WI38 (cell line): ENCODE data around the gene MAP3K5.
"Not testable (repeated sequence)": the region's sequence is repeated elsewhere in the genome, so short reads cannot be mapped to it uniquely, and the experiment has no call there.

Experiments used
- H3K4me3 ChIP-seq: 2 replicates; pipeline ENCODE4 v1.5.1; 2011; ENCODE audit warnings: low read depth, mild to moderate bottlenecking, control low read depth, low read length
- TF ChIP-seq, protein P1 (sequence below): IDR thresholded peaks from 2 replicates; pipeline ENCODE4 v1.5.1; 2012; ENCODE audit warnings: low read depth, mild to moderate bottlenecking, control low read depth, low read length

MAP3K5 gene

DNA sequence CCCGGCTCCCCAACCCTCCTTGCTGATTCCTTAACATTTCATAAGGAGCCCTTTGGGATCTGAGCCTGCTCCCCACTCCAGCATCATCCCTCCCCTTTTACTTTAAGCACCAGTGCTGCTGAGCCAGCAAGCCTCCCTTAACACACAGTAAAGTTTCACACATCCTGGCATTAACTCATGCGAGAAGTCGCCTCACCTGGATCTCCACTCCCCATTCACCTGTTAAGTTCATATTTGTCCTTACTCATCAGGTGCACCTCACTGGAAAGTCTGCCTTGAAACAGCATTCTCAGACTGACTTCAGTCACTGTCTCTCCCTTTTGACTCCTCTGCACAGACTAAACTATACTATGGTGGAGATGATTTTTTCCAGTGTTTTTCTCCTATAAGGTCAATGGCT lies 194.2 kb downstream of the MAP3K5 start:
- no peak overlapping the region for H3K4me3 ChIP-seq

DNA sequence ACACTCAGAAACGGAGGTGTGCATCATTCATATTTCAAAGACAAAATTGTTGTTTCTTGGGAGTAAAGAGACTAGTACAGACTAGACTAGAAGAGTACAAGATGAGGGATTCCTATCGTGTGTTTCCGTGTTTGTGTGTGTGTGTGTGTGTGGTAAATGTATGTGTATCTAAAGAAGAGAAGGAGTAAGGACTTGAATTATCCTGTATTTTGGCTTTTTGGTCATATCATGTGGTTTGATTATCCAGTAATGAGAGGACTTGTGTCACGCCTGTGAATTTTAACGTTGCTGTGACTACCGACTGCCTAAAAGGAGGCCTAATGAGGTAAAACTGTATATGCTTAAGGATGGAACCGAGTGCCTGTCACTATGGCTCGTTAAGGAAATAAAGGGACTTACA lies 197.6 kb downstream of the MAP3K5 start:
- H3K4me3 ChIP-seq = peak overlapping the region; percentile 49
- TF ChIP-seq, protein P1, sequence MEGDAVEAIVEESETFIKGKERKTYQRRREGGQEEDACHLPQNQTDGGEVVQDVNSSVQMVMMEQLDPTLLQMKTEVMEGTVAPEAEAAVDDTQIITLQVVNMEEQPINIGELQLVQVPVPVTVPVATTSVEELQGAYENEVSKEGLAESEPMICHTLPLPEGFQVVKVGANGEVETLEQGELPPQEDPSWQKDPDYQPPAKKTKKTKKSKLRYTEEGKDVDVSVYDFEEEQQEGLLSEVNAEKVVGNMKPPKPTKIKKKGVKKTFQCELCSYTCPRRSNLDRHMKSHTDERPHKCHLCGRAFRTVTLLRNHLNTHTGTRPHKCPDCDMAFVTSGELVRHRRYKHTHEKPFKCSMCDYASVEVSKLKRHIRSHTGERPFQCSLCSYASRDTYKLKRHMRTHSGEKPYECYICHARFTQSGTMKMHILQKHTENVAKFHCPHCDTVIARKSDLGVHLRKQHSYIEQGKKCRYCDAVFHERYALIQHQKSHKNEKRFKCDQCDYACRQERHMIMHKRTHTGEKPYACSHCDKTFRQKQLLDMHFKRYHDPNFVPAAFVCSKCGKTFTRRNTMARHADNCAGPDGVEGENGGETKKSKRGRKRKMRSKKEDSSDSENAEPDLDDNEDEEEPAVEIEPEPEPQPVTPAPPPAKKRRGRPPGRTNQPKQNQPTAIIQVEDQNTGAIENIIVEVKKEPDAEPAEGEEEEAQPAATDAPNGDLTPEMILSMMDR = no peak

More for the DNA sequence above, 194.2 kb downstream of the MAP3K5 start:
- TF ChIP-seq, protein P1 = no peak

DNA sequence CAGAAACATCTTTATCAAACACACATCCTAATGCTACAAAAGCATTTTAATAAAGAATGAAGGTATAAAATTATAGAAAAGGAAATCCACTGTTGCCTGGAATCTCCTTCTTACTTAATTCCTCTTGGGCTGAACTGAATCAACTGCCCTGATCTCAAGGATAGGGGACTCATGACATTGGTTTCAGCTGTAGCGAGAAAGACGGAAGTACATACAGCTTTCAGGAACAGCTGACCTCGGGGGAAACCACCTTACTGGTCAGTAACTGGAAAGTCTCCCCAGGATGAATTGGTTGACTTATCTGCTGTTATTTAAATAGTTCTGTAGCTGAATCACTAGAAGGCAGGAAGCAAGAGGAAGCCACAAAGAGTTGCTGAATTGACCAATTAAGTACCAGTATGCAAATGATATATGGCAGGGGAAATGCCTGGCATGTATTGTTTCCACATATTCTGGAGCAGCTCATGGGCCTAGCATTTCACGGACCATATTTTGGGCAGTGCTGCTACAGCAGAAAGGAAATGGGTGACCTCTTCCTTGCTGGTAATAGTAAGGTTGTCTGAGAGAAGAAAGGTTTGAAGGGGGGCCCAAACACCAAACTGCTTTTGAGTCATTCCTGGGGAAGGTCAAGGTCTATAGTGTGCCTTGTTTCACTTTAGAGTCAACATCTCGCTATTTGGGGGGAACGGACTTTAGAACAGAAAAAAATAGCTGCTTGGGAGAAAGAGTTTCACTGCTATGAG lies 198.4 kb downstream of the MAP3K5 start:
- peak overlapping the region; percentile 49 for H3K4me3 ChIP-seq
- TF ChIP-seq, protein P1 = no peak

DNA sequence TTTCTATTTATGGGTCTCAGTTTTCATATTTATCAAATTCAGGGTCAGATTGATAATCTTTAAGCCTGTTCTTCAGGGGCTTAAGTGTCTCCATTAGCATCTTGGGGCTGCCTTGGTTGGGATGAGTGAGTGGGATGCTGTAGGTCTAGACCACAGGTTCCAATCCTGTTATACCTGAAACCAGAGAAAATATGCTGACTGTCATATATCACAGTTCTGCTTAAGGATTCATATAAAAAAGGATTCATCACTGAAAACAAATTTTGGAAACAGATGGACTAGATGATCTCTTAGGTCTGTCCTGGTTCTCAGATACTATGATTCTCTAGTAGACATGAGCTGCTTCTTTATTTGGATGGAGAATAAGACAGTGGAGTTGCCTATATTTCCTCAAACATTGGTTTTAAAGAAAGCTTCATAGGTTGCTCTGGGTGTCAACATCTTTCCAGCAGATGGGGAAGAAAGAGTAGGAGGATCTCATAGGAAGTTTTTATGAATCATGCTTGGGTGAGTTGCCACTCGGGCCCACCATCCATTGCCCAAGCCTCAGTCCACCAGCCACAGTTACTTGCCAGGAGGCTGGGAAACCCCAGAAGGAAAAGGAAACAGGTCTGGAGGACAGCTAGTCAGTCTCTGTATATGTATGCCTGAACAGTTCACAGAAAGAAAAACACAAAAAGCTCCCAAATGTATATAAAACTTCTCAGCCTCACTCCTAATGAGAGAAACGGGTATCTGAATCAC lies 199.2 kb downstream of the MAP3K5 start:
- TF ChIP-seq, protein P1 = no peak
- no peak overlapping the region for H3K4me3 ChIP-seq

DNA sequence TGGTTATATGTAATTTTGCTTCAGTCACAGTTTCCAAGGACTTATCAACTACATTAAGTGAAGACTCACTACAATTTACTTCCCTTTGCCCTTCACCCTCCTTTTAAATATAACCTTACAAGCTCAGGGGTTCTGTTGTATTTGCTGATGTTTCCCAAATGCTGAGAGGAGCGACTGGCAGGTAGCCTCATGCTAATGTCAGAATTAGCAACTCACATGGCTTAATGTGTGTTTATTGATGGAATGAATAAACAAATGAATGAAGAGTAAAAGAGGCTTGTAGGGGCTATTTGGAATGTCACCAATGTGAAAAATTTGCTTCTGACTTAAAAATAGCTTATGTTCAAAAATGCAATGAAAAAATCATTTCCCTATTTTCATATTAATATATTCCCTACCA lies 200.7 kb downstream of the MAP3K5 start:
- TF ChIP-seq, protein P1 = no peak
- H3K4me3 ChIP-seq = no peak overlapping the region

DNA sequence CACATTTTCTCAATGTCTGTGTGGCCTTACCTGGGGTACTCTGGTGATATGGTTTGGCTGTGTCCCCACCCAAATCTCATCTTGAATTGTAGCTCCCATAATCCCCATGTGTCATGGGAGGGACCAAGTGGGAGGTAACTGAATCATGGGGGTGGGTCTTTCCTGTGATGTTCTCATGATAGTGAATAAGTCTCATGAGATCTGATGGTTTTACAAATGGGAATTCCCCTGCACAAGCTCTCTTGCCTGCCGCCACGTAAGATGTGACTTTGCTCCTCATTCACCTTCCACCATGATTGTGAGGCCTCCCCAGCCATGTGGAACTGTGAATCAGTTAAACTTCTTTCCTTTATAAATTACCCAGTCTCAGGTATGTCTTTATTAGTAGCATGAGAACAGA lies 201.4 kb downstream of the MAP3K5 start:
- H3K4me3 ChIP-seq = not testable (repeated sequence)

DNA sequence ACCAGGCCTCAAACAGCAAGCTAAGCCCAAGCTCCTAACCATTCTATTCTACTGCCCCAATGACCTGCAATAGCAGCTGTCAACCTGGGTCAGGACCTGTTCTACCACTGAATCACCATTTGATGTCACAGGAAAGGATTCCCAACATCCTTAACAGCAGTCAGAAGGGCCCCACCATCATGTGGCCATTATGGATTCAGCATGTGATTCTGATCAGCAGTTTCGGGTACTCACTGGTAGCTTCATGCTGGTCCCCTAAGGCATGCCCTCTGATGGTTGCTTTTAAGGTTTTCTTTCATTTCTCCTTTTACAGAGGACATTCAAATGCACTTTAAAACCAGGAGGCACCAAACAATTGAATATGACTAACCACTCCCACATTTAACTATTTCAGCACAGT lies 204.8 kb downstream of the MAP3K5 start:
- TF ChIP-seq, protein P1 = no peak
- H3K4me3 ChIP-seq = no peak overlapping the region

DNA sequence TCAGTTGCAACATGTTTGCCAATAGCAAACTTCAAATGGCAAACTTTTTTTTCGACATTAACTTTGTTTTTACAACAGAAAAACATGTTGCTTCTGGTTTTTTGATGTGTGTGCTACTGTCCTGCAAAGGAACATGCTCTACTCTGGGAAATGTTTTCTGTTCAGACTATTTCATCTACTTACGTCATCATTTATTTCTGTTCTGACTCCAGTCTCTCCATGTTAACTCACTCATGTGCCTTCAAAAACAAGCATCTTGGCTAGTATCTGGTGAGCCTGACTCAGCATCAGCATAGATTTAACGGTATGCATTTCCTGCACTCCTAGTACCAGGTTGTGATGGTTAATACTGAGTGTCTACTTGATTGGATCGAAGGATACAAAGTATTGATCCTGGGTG lies 206.0 kb downstream of the MAP3K5 start:
- TF ChIP-seq, protein P1 = no peak
- no peak overlapping the region for H3K4me3 ChIP-seq

DNA sequence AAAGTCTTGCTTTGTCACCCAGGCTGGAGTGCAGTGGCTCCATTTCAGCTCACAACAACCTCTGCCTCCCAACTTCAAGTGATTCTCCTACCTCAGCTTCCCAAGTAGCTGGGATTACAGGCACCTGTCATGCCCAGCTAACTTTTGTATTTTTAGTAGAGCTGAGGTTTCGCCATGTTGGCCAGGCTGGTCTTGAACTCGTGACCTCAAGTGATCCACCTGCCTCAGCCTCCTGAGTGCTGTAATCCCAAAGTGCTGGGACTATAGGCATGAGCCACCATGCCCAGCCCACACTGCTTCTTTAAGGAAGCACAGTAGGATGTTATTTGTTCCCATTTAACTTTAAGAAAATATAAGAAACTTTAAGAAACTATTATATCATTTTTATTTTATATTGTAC lies 206.8 kb downstream of the MAP3K5 start:
- H3K4me3 ChIP-seq = not testable (repeated sequence)

DNA sequence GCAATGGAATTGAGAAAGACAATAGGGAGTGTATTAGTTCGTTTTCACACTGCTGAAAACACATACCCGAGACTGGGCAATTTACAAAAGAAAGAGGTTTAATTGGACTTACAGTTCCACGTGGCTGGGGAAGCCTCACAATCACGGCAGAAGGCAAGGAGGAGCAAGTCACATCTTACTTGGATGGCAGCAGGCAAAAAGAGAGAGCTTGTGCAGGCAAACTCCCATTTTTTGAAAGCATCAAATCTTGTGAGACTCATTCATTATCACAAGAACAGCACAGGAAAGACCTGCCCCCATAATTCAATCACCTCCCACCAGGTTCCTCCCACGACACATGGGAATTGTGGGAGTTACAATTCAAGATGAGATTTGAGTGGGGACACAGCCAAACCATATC lies 208.0 kb downstream of the MAP3K5 start:
- H3K4me3 ChIP-seq = not testable (repeated sequence)
